GM21447 (cell line): ENCODE measurements around the gene KIF16B.

Experiments
- ATAC-seq: cut with Tn5 transposase; IDR thresholded peaks from one replicate; pipeline ENCODE4 v1.9.1; 2021; ENCODE audit not compliant: unreplicated experiment

The KIF16B gene

GRCh38 chr20:16366529-16366928, 206.7 kb downstream of the KIF16B start:
- no peak for ATAC-seq

- ATAC-seq, result no peak
Measured at GRCh38 chr20:16364320-16364687, 208.9 kb downstream of the KIF16B start.

DNA sequence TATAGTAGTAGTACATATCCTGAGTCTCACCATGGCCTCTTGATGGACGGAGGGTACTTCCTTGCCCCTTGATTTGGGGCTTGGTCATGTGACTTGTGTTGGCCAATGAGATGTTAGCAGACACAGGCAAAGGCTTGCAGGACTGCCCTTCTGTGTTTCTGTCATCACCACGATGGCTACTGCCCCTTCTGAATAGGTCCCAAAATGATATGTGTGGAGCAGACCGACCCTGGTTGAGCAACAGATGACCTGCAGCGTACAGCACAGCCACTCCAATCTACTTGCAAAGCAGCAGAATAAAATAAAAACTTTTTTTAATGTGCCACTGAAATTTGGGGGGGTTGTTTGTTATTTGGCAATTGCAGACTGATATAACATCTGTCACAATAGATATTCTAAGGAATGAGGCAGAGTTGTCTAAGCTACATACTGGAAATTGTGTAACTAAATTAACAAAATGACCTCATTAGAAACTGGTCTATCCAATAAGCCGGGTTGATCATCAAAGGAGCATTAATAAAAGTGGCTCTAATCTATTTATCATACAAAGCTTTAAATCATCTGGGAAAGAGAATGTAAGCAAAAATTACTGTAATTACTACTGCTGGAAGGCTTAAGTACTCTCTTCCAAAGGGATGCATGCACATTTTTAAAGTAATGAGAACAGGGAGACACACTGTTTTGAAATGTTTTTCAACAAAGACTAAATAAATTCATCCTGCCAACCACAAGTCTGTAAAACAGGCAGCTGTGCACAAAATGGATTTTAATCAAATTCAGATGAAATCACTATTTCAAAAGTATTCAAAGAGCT, 209.5 kb downstream of the KIF16B start:
- ATAC-seq, result no peak

- no peak for ATAC-seq
Measured at GRCh38 chr20:16362642-16363041, 210.6 kb downstream of the KIF16B start.

- no peak for ATAC-seq
Measured at GRCh38 chr20:16360668-16361067, 212.6 kb downstream of the KIF16B start.

DNA sequence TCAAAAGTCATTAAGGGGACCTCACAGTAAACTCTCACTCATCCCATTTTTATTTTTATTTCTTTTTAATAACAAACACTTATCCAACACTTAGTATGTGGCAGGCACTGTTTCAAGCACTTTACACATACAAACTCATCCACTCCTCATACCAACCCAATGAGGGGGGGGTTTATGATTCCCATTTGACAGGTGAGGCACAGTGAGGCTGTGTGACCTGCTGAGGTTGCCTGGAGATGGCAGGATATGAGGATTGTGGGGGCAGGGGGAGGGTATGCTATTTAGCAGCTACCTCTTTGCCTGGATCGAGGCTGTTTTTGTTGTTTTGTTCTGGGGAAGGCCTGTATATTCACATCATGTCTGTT, 219.8 kb downstream of the KIF16B start:
- no peak for ATAC-seq

GRCh38 chr20:16352751-16353416, 220.4 kb downstream of the KIF16B start:
- no peak for ATAC-seq

DNA sequence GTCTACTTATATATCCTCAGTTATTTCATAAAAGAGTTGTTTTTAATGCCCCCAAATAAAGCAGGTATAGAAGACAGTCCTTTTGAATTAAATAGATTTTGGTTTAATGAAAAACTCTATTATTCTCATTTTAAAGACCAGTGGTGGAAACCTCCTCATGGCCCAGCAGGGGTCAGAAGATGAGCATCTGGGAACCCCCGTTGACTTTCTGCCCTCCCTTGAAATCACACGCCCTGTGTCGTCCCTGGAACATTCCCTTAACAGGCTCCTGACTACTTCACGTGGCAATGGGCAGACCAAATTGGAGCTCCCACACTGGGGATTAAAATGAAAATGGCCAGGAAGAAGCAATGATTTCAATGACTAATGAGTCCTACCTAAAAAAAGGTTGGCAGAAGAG, 220.9 kb downstream of the KIF16B start:
- no peak for ATAC-seq

GRCh38 chr20:16351415-16351814, 221.8 kb downstream of the KIF16B start:
- no peak for ATAC-seq

GRCh38 chr20:16350465-16350864, 222.8 kb downstream of the KIF16B start:
- ATAC-seq, result no peak

DNA sequence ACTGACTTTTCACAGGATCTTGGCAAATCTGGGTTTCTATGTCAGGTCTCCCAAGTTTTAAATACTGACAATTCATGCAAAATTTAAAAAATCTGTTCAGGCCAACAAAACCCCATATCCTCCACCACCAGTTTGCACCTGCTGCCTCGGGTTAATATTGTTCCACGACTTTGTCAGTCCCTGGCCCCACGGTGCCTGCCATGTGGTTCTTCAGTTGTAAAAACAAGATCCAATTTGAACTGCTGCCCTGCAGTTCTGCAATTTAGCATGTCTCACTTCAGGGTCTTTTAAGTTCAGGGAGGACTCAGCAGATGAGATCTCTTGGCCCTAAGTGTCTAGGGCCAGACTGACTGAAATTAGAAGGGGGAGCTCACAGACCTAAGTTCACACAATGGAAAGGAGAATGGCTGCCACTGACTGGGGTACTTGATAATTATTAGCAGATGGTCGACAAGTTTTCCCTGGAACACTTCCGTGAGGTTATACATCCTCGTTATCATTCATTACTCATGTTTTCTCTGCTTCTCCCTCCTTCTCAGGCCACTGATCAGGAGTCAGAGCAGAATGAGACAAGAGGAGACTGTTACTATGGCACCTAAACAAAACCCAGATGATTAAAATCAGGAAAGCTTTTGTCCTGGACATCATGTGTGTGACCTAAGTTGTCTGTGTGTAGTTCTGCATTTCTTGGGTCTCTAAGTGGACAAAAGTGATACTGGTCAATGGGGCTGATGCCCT, 223.6 kb downstream of the KIF16B start:
- no peak for ATAC-seq

DNA sequence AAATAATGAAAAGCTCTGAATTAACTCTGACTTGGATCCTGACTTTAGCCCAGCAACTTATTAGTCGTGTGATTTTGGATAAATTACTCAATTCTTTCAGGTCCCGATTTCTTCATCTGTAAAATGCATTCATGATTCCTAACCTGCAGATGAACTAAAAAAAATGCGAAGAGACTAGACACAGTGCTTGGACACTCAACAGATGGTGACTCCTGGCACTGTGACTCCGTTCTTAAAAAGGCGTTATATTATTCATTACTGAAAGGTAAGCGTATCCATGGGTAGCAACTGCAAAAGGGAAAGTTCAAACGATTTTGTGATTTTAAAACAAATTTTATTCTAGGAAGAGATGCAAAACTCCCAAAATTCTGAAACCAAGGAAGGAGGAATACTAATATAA, 226.3 kb downstream of the KIF16B start:
- ATAC-seq, result no peak

- ATAC-seq, result no peak
Measured at GRCh38 chr20:16337707-16338106, 235.5 kb downstream of the KIF16B start.

GRCh38 chr20:16327606-16328005, 245.6 kb downstream of the KIF16B start:
- no peak for ATAC-seq

DNA sequence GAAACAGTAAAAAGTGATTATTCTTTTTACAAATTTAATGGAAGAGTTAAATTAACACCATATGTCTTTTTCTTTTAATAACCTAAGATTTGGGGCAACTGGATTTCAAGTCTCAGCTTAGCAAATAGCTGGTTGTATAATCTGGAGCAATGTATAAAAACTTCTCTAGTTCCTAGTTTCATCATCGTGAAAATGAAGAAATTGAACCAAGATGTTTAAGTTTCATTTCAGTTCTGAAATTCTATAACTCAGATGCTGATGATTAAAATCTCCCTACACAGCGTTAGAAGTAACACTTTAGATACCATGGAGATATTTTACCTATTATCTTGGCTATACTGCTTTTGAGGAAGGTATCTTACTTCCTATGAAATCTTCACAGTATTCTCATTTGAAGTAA, 252.0 kb downstream of the KIF16B start:
- no peak for ATAC-seq

- ATAC-seq, result no peak
Measured at GRCh38 chr20:16317445-16318362, 255.5 kb downstream of the KIF16B start.

DNA sequence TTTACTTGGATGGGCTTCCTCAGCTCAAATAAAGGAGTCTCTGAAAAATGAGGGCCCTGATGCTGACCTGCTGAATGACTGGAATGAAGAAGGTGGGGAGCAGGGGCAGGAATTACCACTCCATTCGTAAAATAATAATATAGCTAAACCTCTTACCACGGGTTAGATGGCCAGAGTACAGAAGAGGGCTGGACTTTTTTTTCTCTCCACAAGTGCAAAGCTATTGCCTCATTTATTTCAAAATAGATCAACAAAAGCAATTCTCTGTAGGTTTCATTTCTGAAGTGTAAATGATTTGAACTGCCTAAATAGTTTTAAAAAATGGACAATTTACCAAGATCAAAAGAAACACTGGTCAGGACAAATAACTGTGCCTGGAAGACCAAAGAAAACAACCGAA, 256.7 kb downstream of the KIF16B start:
- ATAC-seq, result no peak

DNA sequence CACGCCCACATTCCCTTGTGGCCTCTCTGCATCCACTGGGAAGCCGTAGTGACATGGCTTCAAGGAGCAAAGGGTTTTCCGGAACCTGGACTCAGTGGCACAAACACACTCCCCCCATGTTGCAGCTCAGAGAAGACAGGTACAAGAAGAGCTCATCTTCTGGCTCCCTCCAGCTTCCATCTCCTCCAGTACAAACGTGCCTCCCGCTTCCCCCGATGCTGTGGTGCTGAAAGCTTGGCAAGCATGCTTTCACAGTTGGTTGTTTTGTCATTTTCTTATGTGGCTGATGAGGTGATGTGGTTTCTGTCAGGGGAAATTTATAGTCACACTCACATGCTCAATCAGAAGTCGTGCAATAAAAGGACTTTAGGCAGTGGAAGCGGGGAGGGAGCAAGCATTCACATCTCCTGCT, 258.5 kb downstream of the KIF16B start:
- no peak for ATAC-seq

DNA sequence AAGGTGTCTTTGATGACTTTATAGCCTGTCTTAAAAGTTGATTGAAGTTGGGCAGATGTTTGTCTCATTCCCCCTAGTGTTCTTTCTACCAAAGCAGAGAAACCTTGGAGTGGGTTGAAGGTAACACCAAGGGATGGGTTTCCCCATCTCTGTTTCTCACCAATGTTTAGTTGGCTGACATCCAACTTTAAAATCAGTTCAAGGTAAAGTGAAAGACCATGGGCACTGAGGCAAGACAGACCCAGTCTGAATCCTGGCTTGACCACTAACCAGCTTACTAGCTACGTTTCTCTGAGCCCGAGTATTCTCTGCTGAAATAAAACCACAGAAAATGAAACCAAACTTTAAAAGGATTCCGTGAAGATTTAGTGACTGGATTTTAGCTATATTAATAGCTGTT, 258.9 kb downstream of the KIF16B start:
- ATAC-seq, result no peak

DNA sequence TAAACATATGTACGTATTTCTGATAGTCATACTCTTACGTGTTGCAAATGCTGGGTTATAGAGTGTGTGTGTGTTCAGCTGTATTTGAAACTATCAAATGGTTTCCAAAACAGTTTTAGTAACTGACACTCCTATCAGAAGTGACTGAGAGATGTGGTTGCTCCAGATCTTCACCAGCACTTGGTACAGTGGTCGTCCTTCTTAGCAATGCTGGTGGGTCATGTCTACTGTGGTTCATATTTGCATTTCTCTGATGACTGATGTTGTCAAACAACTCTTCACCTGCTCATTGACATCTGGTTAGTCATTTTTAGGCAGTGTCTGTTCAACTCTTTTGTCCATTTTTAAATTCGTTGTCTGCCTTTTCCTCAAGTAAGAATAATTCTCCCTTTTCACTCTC, 259.3 kb downstream of the KIF16B start:
- ATAC-seq, result no peak

GRCh38 chr20:16312998-16313397, 260.2 kb downstream of the KIF16B start:
- no peak for ATAC-seq
